Measurements from ENCODE around the gene SFT2D2. TPM values are rescaled to one million over a fixed set of nuclear protein-coding genes. Genes with fewer than 3 reads are reported as not detected.

SFT2D2 gene
- total RNA-seq, 4 donors from 2014 or later = 38.4 to 111 (median 59.2) TPM

DNA sequence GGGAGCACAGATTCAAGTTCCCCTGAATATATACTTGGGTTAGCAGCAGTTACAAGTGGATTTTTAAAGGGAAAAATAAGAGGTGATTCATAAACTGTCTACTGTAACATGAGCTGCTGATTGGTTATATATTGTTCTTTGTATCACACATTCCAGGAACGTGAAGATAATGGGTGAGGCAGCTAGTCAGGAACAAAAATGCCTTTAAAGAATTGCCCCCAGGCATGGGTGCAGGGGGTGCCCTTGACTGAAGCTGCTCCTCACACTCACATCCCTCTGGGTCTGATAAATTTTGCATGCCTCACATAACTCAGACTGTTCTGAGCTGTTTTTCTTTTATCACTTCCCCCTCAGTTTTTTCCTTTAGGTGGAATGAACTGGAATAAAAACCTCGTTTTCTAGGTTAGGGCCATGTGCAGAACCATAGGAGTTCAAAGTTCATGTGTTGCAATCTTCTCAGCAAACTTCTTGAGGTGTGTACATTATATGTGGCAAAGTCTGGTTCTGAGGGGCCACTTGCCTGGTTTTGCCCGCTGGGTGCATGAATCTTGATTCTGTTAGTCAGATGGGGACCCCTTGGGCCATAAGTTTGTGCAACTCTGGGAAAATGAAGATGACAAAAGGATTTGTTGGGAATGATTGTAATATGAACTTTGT is 76.0 kb downstream of the SFT2D2 start:
- DNase-seq = no peak
- intact Hi-C loops (cut with DNase I; ENCODE audit: low total_unique reads) = no loop called here
- Histone ChIP-seq H3K4me1 (no peaks in the 10 kb centered on the region), H3K4me3 (no peak overlapping the region), H3K27ac (no peak overlapping the region), H3K36me3 (no peaks in the 10 kb centered on the region), H3K9me3 (no peaks in the 10 kb centered on the region), H3K27me3 (no peaks in the 10 kb centered on the region)
- TF ChIP-seq POLR2A (IDR thresholded peaks at IDR 0.05) = no peak
- TF ChIP-seq, protein P1, sequence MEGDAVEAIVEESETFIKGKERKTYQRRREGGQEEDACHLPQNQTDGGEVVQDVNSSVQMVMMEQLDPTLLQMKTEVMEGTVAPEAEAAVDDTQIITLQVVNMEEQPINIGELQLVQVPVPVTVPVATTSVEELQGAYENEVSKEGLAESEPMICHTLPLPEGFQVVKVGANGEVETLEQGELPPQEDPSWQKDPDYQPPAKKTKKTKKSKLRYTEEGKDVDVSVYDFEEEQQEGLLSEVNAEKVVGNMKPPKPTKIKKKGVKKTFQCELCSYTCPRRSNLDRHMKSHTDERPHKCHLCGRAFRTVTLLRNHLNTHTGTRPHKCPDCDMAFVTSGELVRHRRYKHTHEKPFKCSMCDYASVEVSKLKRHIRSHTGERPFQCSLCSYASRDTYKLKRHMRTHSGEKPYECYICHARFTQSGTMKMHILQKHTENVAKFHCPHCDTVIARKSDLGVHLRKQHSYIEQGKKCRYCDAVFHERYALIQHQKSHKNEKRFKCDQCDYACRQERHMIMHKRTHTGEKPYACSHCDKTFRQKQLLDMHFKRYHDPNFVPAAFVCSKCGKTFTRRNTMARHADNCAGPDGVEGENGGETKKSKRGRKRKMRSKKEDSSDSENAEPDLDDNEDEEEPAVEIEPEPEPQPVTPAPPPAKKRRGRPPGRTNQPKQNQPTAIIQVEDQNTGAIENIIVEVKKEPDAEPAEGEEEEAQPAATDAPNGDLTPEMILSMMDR (IDR thresholded peaks at IDR 0.05) = no peak

Small RNA genes lying within 50 kb of the gene (small RNA-seq; reads per million reads assigned to genes)
- gene AL021397.1 (not detected), gene RNU6-1310P (not detected)

Other genes starting within 250 kb of the SFT2D2 start
- 10 to 100 TPM in 3 of 4 donors, 1 to 10 TPM in 1; 9.7 to 45.5 (median 37.6) TPM for gene GPR161, start 89.1 kb upstream of the SFT2D2 start, total RNA-seq
- gene TIPRL, start 47.0 kb upstream of the SFT2D2 start, total RNA-seq = 10 to 100 TPM in 3 of 4 donors, 1 to 10 TPM in 1; 9.5 to 59.2 (median 28.3) TPM
- 1 to 10 TPM; 1.4 to 8.5 (median 4.8) TPM for gene TBX19, start 54.9 kb downstream of the SFT2D2 start, total RNA-seq